Measurements from ENCODE around the gene EVA1B. TPM values are rescaled to one million over a fixed set of nuclear protein-coding genes. Genes with fewer than 3 reads are reported as not detected.
A peak's percentile ranks its signal among the peaks of the same experiment; 100 is the strongest.

Gene EVA1B
- total RNA-seq, 1 donor from 2014 or later = 26.4 TPM

DNA sequence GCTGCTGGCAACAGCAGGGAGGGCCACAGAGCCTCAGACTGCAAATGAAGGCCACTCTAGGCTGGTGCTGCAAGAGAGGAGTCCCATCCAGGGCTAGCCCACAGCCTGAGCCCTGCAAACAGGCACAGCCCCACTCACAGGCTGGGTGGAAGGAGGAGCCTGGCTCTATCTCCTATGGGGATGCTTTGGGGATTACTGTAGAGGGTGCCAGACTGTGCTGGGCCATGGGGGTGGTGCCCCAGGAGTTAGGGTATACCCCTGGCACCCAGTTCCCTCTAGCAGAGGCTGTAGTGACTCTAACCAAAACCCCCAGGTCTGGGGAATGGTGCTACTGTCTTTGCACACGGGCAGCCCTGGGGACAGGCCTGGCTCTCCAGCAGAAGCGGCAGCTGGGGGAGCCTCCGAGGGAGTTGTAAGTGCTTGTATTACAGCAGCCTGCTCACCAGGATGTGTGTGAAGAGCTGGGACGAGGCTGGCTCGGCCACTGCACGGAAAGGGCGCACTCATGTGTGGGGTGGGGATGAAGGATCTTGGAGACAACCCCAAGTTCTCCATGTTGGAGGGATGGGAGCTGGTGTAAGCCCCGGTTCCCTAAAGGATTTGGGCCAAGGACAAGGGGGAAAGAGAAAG, 23.4 kb upstream of the EVA1B start:
- DNase-seq (ENCODE audit: low read depth) = no peak

DNA sequence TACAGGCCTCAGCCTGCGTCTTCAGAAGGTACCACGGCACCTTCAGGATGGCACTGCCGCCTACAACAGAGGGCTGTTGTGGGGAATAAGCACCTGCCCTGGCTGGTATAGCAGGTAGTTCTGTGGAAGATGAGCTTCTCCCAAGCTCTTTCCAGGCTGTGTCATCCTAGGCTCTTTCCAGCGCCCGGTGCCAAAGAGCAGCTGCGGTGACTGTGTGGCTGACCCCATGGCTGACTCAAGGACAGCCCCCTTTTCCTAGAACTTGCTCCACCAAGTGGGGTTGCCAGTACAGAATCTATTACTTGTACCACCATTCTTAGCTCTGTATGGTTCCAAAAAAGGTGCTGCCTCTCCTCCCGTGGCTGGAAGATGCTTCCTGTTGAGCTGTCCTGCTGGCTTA, 21.9 kb upstream of the EVA1B start:
- DNase-seq (ENCODE audit: low read depth) = no peak

DNA sequence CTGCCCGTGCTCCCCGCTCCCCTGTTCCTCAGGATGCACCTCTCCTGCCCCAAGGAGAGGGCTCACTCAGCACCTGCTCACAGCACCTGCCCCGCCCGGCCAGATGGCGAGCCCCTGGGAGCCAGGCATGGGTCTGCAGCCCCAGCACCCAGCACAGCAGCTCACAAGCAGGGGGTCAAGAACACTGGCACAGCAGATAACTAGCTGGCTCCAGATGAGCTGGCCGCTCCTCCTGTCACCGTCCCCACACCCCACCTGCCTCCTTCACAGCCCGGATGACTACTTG, 20.9 kb upstream of the EVA1B start:
- DNase-seq (ENCODE audit: low read depth) = no peak

DNA sequence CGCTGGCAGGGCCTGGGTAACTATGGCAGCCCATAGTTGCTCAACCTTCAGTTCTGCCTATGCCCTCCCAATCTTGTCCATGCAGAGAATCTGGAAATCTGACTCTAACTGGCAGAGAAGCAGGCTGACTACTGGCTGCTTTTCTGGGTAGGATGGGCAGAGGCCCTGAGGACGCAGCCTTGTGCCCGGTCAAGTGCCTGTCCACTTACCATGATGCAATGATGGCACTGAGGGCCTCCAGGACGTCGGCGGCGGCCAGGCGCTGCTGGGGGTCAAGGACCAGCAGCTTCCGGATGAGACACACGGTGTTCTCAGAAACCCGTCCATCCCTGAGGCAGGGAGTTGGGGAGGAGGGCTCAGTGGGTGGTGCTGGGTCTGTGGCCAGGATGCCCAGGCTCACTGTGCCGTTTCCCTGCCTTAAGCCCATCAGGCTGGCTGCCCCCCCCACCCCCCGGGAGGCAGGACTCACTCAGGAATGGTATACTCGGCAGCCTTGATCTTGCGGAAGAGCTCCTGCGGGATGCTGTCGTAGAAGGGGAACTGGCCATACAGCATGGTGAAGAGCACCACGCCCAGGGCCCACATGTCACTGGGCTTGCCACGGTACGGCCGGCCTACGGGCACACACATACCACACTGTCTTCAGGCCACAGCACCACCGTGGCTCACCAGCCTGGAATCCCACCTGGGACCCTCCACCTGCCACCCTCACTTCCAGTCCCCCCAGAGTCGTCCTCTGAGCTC, 20.4 kb upstream of the EVA1B start:
- DNase-seq (ENCODE audit: low read depth) = no peak

DNA sequence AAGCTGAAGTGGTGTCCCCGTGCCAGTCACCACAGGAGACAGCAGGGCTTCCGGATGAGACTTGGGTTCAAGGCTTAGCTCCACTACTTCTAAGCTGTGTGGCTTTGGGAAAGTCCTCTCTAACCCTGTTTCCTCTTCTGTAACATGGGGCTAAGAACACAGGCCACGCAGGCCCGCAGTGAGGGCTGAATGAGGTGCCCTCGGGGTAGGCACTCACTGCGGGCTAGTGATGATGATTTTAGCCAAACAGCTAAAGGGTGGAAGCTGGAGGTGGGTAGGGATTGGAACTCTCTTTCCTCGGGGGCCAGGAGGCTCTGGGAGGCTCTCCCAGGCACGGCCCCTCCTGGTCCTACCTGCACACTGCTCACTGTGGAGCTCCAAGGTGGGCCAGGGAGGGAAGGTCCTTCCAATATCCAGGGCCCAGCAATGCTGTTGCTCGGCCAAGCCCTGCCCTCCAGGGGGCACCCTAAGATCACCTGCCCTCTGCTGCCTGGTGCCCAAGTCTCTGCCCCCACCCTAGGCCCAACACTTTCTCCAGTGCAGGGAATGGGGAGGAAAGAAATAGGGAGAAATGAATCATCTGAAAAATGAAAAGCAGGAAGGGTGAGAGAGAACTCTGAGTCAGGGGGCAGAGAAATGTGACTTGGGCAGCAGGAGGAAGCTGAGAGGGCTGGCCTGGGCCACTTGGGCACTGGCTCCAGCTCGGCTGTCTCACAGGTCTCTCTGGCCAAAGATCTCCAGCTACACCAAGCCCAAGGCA, 19.2 kb upstream of the EVA1B start:
- peak; percentile 76 for DNase-seq (ENCODE audit: low read depth)

DNA sequence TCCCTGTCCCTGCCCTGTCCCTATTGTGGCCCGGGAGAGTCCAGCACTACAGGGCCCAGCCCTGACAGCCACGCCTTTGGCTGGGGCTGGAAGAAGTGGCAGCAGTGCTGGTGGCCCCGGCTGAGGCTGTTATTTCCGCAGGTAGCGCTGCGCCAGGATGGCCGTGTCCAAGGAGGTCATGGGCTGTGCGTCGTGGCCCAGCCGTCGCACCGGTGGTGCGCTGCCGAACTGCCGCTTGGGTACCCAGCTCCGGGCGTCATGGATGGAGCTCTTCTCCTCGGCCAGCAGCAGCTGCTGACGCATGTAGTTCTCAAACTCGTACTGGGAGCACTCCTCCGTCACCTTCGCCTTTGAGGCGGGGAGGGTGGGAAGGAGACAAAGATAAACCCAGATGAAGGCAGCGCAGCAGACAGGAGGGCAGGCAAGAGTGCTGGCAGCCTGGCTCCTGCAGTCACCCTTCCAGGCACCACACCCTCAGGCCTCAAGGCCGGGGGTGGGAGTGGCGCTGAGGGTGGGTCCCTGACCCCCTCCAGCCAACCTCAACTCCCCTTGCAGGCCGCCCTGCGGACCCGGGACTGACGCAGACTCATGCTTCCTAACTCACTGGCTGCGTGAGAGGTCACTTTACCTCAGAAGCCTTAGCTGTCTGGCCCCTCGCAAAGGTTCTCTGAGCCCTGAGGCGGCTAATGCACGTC, 18.3 kb upstream of the EVA1B start:
- DNase-seq (ENCODE audit: low read depth) = no peak

DNA sequence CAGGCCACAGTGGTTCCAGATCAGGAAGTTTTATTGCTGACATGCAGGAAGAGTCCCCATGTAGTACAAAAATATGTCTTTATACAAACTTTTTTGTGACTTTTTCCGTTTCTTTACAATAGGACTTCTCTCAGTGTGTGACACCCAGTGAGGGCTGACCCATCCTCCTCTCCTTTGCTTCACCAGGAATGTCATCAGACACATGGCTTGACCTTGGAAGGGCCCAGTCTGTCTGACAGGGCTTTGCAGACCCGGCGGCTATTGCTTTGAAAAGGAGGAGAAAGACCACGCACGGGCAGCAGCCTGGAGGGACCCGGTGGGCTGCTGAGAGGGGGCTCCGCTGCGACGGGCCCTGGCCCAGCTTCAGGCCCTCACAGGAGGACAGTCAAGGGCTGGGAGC, 16.2 kb upstream of the EVA1B start:
- DNase-seq (ENCODE audit: low read depth) = no peak

DNA sequence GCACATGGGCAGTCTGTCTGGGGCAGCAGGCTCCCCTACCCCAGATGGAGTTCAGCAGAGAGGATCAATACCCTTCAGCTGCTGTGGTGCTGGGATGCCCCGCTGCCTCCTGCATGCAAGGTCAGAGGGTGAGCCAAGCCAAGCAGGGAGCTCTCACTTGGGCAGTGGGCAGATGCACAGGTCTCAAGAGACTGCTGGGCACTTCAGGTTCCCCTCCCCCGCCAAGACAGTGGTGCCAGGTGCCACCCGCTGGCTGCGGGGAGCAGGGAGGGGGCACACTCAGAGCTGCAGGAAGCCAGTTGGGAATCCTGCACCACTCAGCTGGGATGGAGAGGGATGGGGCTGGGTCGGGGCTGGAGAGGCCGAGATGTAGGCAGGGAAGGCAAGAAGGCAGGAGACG, 15.8 kb upstream of the EVA1B start:
- no peak for DNase-seq (ENCODE audit: low read depth)

DNA sequence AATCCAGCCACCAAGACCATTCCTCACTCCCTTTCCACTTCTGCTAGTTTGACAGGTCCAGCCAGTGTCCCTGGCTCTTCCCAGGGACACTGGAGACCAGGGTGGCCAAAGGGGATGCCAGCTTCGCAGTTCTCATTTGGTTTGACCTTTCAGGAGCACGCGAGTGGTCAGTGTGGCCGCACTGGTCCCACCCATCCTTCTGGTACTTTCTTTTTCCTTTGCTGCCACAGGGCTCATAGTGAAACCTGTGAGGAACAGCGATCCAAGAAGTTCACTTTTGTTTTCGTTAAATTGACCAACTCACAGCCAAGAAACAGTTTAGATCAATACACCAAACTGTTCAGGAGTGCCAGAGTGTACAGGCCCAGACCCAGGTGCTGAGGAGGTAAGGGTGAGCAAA, 14.4 kb upstream of the EVA1B start:
- DNase-seq (ENCODE audit: low read depth) = no peak

DNA sequence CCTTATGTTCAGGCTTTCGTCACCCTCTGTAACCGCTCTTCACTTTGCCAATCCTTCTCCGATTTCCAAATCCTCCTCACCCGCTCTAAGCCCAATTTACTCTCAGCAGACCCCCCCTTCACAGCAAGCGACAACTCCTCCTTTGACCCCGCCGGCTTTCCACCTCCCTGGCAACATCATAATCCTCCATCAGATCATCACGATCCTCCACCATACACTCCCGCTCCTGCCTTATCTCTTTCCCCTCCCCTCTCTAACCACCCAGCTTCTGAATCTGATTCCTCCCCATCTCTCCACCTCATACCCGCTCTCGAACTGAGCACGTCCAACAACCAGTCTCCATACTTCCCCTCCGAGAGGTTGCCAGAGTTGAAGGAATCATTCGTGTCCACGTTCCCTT, 7.5 kb upstream of the EVA1B start:
- no peak for DNase-seq (ENCODE audit: low read depth)

DNA sequence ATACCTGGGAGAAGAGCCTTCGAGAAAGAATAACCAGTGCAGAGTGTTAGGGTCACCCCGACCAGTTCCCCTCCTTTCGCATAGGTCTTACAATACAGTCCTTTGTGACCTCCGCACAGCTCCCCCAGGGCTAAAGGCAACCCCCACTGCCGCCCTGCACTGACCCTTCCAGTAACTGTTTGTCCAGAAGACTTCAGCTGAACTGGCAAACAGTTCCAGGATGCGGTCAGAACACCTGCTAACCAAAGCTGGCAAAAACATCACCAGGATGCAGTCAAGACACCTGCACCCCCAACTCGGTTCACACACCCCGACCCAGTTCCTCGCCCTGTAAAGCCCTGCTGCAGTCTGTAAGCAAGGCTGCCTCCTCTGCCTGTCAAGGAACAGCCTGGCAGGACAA, 6.4 kb upstream of the EVA1B start:
- no peak for DNase-seq (ENCODE audit: low read depth)

DNA sequence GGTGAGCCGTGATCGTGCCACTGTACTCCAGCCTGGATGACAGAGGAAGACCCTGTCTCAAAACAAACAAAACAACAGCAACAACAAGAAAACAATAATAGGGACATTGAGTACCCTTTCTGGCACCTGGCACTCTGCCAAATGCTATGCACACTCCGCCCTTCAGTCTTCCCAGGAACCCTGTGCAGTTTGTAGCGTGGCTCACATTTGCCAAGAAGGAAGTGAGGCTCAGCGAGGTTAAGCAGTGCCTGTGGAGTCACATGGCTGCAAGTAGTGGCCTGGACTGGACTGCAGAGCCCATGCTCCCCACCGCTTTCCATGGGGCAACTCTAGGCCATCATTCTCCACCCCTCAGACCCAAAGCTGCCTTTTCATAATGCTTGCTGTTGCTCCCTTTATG, 5.3 kb upstream of the EVA1B start:
- DNase-seq (ENCODE audit: low read depth) = no peak

DNA sequence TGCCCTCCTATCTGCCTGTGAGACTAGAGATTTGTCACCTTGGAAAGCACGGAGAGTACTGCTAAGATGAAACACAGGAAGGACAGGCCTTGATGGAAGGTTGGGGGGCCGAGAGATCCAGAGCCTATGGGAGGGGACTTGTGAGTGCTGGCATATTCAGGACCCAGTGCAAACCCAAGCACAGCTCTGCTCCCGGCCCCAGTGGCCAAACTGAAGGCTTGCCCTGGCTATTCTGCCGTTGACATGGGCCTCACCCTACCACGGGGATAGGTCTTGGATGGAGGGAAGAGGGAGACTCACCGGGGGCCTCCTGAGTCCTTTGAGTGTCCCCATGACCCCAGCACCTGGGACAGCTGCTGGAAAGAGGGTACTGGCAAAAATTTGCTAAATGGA, 4.6 kb upstream of the EVA1B start:
- DNase-seq (ENCODE audit: low read depth) = no peak

DNA sequence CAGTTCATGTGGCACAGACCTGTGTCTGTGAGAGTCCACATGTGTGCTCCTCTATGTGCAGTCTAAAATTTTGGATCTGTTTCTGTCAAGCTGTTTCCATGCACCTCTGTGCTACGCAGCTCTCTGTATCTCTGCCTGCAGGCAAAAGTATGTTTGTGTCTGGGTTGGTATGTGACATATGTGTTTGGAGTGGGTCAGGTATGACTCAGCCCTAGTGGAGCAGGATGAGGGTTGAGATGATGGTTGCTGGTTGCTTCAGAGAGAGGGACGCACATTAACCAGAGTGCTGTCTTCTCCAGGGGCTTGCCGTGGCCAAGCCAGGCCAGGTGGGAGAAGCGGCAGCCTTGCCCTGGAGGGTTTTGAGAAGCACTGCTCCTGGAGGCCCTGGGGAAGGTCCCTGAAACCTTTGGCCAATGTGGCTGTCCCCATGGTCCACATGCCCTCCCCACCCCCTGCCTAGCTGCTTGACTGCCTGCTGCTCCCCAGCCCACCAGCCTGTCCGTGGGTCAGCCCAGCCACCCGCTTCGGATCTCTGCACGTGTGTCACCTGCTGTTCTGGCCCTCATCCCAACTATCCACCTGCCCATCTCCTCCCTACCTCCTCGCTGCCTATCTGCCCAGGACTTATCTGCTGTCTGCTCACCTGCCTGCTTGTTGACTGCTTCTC, 4.1 kb upstream of the EVA1B start:
- no peak for DNase-seq (ENCODE audit: low read depth)

DNA sequence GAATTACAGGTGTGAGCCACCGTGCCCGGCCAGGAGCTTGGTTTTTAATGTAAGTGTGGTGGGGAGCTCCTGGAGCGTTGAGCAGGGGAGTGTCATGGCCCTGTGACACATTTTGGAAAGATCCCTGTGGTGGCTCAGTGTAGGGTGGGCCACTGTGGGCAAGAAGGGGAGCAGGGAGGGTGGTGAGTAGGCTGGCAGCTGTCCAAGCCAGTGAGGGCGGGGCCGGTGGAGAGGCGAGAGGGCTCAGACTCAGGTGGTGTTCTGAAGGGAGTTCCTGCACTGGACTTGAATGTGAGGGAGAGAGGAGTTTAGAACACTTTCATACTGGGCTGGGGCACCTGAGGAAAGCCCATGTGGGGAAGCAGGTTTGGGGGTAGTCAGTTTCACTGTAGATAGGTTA, 3.1 kb upstream of the EVA1B start:
- no peak for DNase-seq (ENCODE audit: low read depth)

DNA sequence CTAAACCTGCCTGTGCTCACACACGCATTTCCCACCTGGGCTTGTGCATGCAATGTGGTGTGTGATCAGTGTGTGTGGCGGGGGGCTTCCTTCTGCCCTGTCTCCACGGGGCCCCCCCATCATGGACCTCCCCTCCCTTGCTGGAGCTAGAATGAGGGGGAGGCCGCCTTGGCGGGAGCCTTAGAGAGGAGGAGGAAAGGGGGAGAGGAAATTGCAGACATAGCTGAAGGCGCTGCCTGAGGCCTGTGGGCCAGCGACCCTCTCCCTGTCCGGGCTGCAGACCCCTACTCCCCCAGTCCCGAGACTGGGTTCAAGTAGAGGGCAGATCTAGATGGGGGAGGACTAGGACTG, 883 bp upstream of the EVA1B start:
- no peak for DNase-seq (ENCODE audit: low read depth)

DNA sequence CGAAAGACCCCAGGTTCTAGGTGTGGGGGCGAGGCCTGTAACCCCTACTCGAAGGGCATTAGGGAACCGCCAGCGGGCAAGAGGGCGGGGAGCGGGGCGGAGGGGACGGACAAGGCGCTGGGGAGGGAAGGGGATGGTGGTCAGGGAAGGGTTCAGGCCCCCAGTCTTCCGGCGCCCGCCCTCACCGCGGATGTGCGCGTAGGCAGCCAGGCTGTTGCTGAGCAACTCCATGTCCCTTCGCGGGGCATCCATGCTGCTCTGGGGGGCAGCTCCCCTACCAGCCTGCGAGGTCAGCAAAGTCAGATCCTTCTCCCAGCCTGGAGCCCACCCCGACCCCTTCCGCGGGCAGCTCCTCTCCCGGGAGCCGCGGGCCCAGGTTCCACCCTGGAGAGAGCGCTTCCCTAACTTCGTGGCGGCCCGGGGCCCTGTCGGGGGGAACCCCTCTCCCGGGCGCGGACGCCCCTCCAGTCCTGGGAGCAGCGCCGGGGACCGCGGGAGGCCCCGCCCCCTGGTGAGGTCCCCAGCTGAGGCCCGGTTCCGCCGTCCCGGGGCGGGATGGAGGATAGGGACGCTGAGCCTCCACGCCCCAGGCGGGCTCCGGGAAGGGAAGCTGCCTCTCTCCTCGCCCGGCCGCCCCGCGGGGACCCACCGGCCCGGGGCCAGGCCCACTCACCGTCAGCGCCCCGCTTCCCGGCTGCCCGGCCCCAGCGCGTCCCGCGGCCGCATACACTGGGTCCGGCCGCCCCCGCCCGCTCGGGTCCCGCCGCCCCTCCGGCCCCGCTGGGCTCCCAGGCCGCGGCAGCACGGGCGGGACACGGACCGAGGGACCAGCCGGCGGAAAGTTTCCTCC, 434 bp downstream of the EVA1B start:
- peak; percentile 41 for DNase-seq (ENCODE audit: low read depth)

DNA sequence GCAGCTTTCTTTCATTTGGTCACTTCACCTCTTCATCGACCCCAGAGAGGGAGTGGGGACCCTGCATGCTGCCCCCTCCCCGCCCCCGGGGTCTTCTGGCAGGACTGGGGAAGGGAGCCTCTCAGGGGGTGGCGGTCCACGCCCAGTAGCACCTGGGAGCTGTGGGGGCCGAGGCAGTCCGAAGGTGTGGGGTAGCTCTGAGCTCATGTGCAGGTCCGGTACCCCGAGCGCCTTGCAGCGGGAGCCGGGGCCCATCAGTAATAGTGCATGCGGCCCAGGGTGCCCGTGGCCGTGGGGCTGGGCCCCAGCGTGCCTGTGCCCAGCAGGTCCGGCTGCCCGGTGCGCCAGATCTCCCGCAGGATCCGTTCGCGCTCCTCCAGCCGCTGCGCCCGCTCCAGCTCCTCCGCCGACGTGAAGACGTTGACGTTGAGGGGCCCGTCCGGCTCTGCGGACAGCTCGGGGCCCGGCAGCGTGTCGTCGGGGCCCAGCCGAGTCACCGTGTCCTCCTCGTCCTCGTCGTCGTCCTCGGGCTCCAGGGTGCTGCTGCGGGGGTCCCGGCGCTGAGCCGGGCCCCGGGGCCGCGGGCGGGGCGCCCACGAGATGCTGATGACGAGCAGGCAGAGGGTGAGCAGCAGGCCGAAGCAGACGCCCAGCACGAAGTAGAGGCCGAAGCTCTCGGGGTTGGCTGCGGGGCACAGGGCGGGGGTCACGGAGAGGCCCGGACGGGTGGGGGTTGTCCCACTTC, 1.2 kb downstream of the EVA1B start:
- no peak for DNase-seq (ENCODE audit: low read depth)

DNA sequence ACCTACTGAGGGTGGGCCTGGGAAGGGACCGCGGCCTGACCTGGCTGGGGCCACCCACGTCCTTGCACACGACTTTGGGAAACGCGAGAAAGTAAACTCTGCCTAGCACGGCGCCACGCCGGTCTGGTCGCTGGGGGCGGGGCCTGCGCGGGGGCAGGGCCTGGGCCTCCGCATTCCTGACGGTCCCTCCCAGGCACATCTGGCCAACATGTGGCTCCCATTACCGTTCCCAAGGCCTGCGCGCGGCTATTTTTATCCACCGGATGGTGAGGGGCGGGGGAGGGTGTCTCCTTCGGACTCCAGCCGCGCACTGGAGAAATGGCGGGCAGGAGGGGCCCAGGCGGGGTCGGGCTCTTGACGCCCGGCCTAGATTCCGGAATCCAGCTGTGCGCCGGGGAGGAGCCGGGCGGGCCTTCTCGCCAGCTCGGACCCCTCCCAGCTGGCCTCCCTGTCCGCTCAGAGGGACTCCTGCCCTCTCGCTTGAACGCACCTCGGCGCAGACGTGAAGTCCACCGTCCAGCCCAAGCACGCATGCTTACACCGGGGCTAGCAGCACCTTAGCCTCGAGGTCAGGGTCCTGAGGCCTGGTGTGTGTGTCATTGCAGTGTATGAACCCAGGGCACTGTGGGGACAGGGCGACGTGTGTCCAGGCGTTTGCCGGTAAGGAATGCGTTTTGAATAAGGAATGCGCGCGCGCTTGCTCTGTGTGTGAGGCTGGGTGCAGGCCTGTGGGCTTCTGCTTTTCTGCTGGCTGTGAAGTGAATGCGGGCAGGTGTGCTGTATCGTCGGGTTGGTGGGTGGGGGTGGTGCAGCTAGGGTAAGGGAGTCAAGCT, 2.1 kb downstream of the EVA1B start:
- DNase-seq (ENCODE audit: low read depth) = no peak

Data from myocyte (in vitro differentiated cells).